Stimulated activated naive CD4-positive, alpha-beta T cell treated with Interleukin-2 at 50 U/mL for 16 hours (primary cell): ENCODE data around the gene LRRC4.

Experiments
- DNase-seq: peaks from one replicate; lab custom pipeline; 2025; lab: John Stamatoyannopoulos, UW

LRRC4 gene

GRCh38 chr7:128006550-128007302 is 24.5 kb downstream of the LRRC4 start:
- DNase-seq, result no peak

- DNase-seq, result no peak
Measured at GRCh38 chr7:128005759-128006159, 25.5 kb downstream of the LRRC4 start.

GRCh38 chr7:128005117-128005516 is 26.1 kb downstream of the LRRC4 start:
- no peak for DNase-seq

- DNase-seq, result no peak
Measured at GRCh38 chr7:128004623-128005022, 26.6 kb downstream of the LRRC4 start.

- no peak for DNase-seq
Measured at GRCh38 chr7:128003787-128004186, 27.4 kb downstream of the LRRC4 start.

GRCh38 chr7:128003167-128003566 is 28.1 kb downstream of the LRRC4 start:
- DNase-seq, result no peak

- DNase-seq, result no peak
Measured at GRCh38 chr7:128000854-128001265, 30.4 kb downstream of the LRRC4 start.

GRCh38 chr7:128000048-128000447 is 31.2 kb downstream of the LRRC4 start:
- no peak for DNase-seq

GRCh38 chr7:127998671-127999070 is 32.6 kb downstream of the LRRC4 start:
- DNase-seq, result no peak

- DNase-seq, result no peak
Measured at GRCh38 chr7:127997226-127997922, 33.9 kb downstream of the LRRC4 start.

- no peak for DNase-seq
Measured at GRCh38 chr7:127996253-127997071, 34.8 kb downstream of the LRRC4 start.

GRCh38 chr7:127995881-127996215 is 35.4 kb downstream of the LRRC4 start:
- DNase-seq, result no peak

- DNase-seq, result no peak
Measured at GRCh38 chr7:127995156-127995880, 35.9 kb downstream of the LRRC4 start.

- no peak for DNase-seq
Measured at GRCh38 chr7:127993987-127994386, 37.2 kb downstream of the LRRC4 start.

- DNase-seq, result no peak
Measured at GRCh38 chr7:127993317-127993716, 37.9 kb downstream of the LRRC4 start.

- no peak for DNase-seq
Measured at GRCh38 chr7:127988751-127989150, 42.5 kb downstream of the LRRC4 start.

- DNase-seq, result no peak
Measured at GRCh38 chr7:127986581-127987521, 44.4 kb downstream of the LRRC4 start.

GRCh38 chr7:127983804-127984332 is 47.4 kb downstream of the LRRC4 start:
- DNase-seq, result no peak

- DNase-seq, result no peak
Measured at GRCh38 chr7:127981965-127982364, 49.3 kb downstream of the LRRC4 start.

- no peak for DNase-seq
Measured at GRCh38 chr7:127980901-127981300, 50.3 kb downstream of the LRRC4 start.

- DNase-seq, result no peak
Measured at GRCh38 chr7:127979728-127980126, 51.5 kb downstream of the LRRC4 start.
